Transverse colon (tissue), 4 donors: Measurements from ENCODE around the gene HNF1B. TPM values are rescaled to one million over a fixed set of nuclear protein-coding genes. Genes with fewer than 3 reads are reported as not detected.

Experiments used
- DNase-seq: peaks from one replicate; pipeline ENCODE4 v3.0.0-alpha.2; 2019
- H3K27ac ChIP-seq, 4 donors: fragments of 200-600 bp; sonication (generic); 2 replicates each; pipeline ENCODE4 v1.5.1; 2016 to 2018; ENCODE audit warnings: inconsistent platforms in 4 of 4
- H3K27me3 ChIP-seq: fragments of 200-600 bp; sonication (generic); 2 replicates; pipeline ENCODE4 v1.5.1; 2017; ENCODE audit warnings: inconsistent platforms
- H3K36me3 ChIP-seq, 4 donors: fragments of 200-600 bp; sonication (generic); 2 replicates each; pipeline ENCODE4 v1.5.1; 2017 to 2019; ENCODE audit warnings: inconsistent platforms in 4 of 4
- H3K4me1 ChIP-seq, 4 donors: fragments of 200-600 bp; sonication (generic); 2 replicates each; pipeline ENCODE4 v1.5.1; 2017 to 2020; ENCODE audit warnings: inconsistent platforms in 4 of 4
- H3K4me3 ChIP-seq, 4 donors: fragments of 200-600 bp; sonication (generic); 1 replicate in 1 of 4; 2 replicates in 3 of 4; pipeline versions ENCODE4 v1.5.1 to v1.6.1; 2017 to 2019; ENCODE audit warnings: inconsistent platforms in 4 of 4
- H3K9me3 ChIP-seq, 2 donors: fragments of 200-600 bp; sonication (generic); 2 replicates each; pipeline ENCODE4 v1.5.1; 2017 to 2019; ENCODE audit warnings: inconsistent platforms in 2 of 2
- CTCF ChIP-seq, 5 experiments: fragments of 200-600 bp in 3 of 5; fragments of 450-650 bp in 2 of 5; sonication (generic) in 3 of 5; IDR thresholded peaks; 1 replicate in 2 of 5; 2 replicates in 3 of 5; pipeline ENCODE4 v1.5.1; 2016 to 2017; ENCODE audit warnings: antibody characterized with exemption in 5 of 5, inconsistent platforms in 3 of 5, mild to moderate bottlenecking in 2 of 5, moderate library complexity in 1 of 5
- EP300 ChIP-seq: sonication (generic); formaldehyde crosslinking; IDR thresholded peaks from one replicate; pipeline ENCODE4 v1.6.1; 2017; ENCODE audit warnings: antibody characterized with exemption, low read depth
- POLR2A ChIP-seq: fragments of 450-650 bp; IDR thresholded peaks from one replicate; pipeline ENCODE4 v1.6.1; 2016; ENCODE audit warnings: antibody characterized with exemption, mild to moderate bottlenecking, moderate library complexity
- POLR2AphosphoS5 ChIP-seq, 3 donors: sonication (generic); formaldehyde crosslinking; IDR thresholded peaks; one replicate each; pipeline ENCODE4 v1.6.1; 2016; ENCODE audit warnings: antibody characterized with exemption in 3 of 3
- WGBS, 2 donors: methylation state at CpG; one replicate each; pipeline ENCODE4 v1.1.5; 2018; ENCODE audit warnings: low coverage in 1 of 2; 5-methylcytosine and 5-hydroxymethylcytosine counted together
- in situ Hi-C, 4 donors: fragments of 200-750 bp; cut with MboI; loops; one replicate each; pipeline versions ENCODE4 v1.15.0 to v1.15.1; 2017; ENCODE audit warnings: low sequenced_read_pairs in 3 of 4, low pct_ligation_motif_present in 1 of 4, low pct_unique_long_range_greater_than_20kb in 1 of 4
- intact Hi-C: fragments of 100-400 bp; cut with DNase I; formaldehyde crosslinking; loops from one replicate; pipeline ENCODE4 v1.15.1; 2023; ENCODE audit warnings: low total_unique reads
- total RNA-seq, 4 donors: library from RNA; depleted of rRNA; stranded (reverse); fragments of >200 nt; gene quantifications; one replicate each; pipeline ENCODE4 v1.1.0, GENCODE V29; 2016

HNF1B gene
- total RNA-seq, 4 donors from 2014 or later = 22.7 to 35.2 (median 24.9) TPM

GRCh38 chr17:37662353-37662752, 82.5 kb downstream of the HNF1B start:
- no peaks in the 10 kb centered on the region for H3K36me3 ChIP-seq
- no peak for TF ChIP-seq CTCF (IDR thresholded peaks at IDR 0.05)
- no peak for TF ChIP-seq POLR2A
- no peak for TF ChIP-seq POLR2AphosphoS5 (IDR thresholded peaks at IDR 0.05)
- no peak for TF ChIP-seq EP300
- H3K4me3 ChIP-seq = no peak overlapping the region
- DNase-seq = no peak
- peak overlapping the region in 2 of 4 donors; percentile 1 to 25 for H3K27ac ChIP-seq
- 36 to 45% methylated on average over 4 of the region's 4 CpGs for WGBS, 2 donors
- no peaks in the 10 kb centered on the region for H3K9me3 ChIP-seq
- intact Hi-C loops (no loop called here), in situ Hi-C loops (no loop called here)
- H3K4me1 ChIP-seq = peaks cover 0 to 33% (median 10%) of the 10 kb centered on the region in 4 donors
- no peaks in the 10 kb centered on the region for H3K27me3 ChIP-seq

- intact Hi-C loops (no loop called here), in situ Hi-C loops (no loop called here)
- 18 to 38% methylated on average over 1 of the region's 1 CpG for WGBS, 2 donors
- Histone ChIP-seq H3K27me3 (no peaks in the 10 kb centered on the region), H3K4me1 (peaks cover 0 to 30% (median 10%) of the 10 kb centered on the region in 4 donors), H3K27ac (peak overlapping the region in 3 of 4 donors; percentile 25 to 56 (median 54)), H3K4me3 (no peak overlapping the region), H3K9me3 (no peaks in the 10 kb centered on the region), H3K36me3 (no peaks in the 10 kb centered on the region)
- TF ChIP-seq CTCF (IDR thresholded peaks at IDR 0.05) (peak in 2 of 5 experiments; percentile 12 to 14), POLR2A (no peak)
- DNase-seq = no peak
These were observed 83.4 kb downstream of the HNF1B start for GRCh38 chr17:37661400-37662014.

- H3K9me3 ChIP-seq = no peaks in the 10 kb centered on the region
- H3K27ac ChIP-seq = no peak overlapping the region
- H3K4me3 ChIP-seq = no peak overlapping the region
- no peak for DNase-seq
- 82 to 87% methylated on average over 5 of the region's 5 CpGs for WGBS, 2 donors
- in situ Hi-C loops = no loop called here
- intact Hi-C loops = no loop called here
- no peaks in the 10 kb centered on the region for H3K27me3 ChIP-seq
- peaks cover 0 to 30% (median 10%) of the 10 kb centered on the region in 4 donors for H3K4me1 ChIP-seq
- no peaks in the 10 kb centered on the region for H3K36me3 ChIP-seq
- no peak for TF ChIP-seq POLR2A
- no peak for TF ChIP-seq EP300
- TF ChIP-seq CTCF (IDR thresholded peaks at IDR 0.05) = no peak
- no peak for TF ChIP-seq POLR2AphosphoS5 (IDR thresholded peaks at IDR 0.05)
These were observed 84.9 kb downstream of the HNF1B start for GRCh38 chr17:37659925-37660324.

GRCh38 chr17:37657202-37657601, 87.7 kb downstream of the HNF1B start:
- WGBS, 2 donors = 73 to 92% methylated on average over 1 of the region's 1 CpG

More at GRCh38 chr17:37657202-37657601, 87.7 kb downstream of the HNF1B start:
- Histone ChIP-seq H3K27me3 (no peaks in the 10 kb centered on the region), H3K9me3 (no peaks in the 10 kb centered on the region), H3K4me1 (peaks cover 0 to 16% (median 3%) of the 10 kb centered on the region in 4 donors), H3K36me3 (no peaks in the 10 kb centered on the region), H3K4me3 (no peak overlapping the region), H3K27ac (no peak overlapping the region)
- no peak for TF ChIP-seq EP300
- TF ChIP-seq CTCF (IDR thresholded peaks at IDR 0.05) = no peak
- TF ChIP-seq POLR2AphosphoS5 (IDR thresholded peaks at IDR 0.05) = no peak
- no peak for TF ChIP-seq POLR2A
- in situ Hi-C loops = no loop called here
- no peak for DNase-seq
- intact Hi-C loops = no loop called here
